VCaP (cell line): ENCODE measurements around the gene GNAQ.
A peak's percentile ranks its signal among the peaks of the same experiment; 100 is the strongest.

Experiments
- H3K27ac ChIP-seq: fragments of 450-650 bp; 2 replicates; pipeline ENCODE4 v1.5.1; 2017
- CTCF ChIP-seq: fragments of 450-650 bp; conservative IDR thresholded peaks from 2 replicates; pipeline ENCODE4 v1.5.1; 2017; ENCODE audit warnings: mild to moderate bottlenecking, moderate library complexity

The GNAQ gene

GRCh38 chr9:78010445-78010844 is 21.2 kb downstream of the GNAQ start:
- H3K27ac ChIP-seq: no peak overlapping the region
- no peak for TF ChIP-seq CTCF

GRCh38 chr9:78009186-78009585 is 22.4 kb downstream of the GNAQ start:
- H3K27ac ChIP-seq: no peak overlapping the region
- no peak for TF ChIP-seq CTCF

- no peak for TF ChIP-seq CTCF
- H3K27ac ChIP-seq: no peak overlapping the region
These were observed 24.9 kb downstream of the GNAQ start for GRCh38 chr9:78006734-78007133.

- TF ChIP-seq CTCF: no peak
- H3K27ac ChIP-seq: no peak overlapping the region
These were observed 26.2 kb downstream of the GNAQ start for GRCh38 chr9:78005231-78006002.

- peak; percentile 42 for TF ChIP-seq CTCF
These were observed 27.0 kb downstream of the GNAQ start for GRCh38 chr9:78004478-78005229.

GRCh38 chr9:78003730-78004129 is 27.9 kb downstream of the GNAQ start:
- TF ChIP-seq CTCF: no peak
- peak overlapping the region; percentile 50 for H3K27ac ChIP-seq

More at GRCh38 chr9:78004478-78005229, 27.0 kb downstream of the GNAQ start:
- H3K27ac ChIP-seq: peak overlapping the region; percentile 50

- H3K27ac ChIP-seq: no peak overlapping the region
These were observed 29.5 kb downstream of the GNAQ start for GRCh38 chr9:78001946-78002731.

More at GRCh38 chr9:78001946-78002731, 29.5 kb downstream of the GNAQ start:
- no peak for TF ChIP-seq CTCF
